HG03135 (cell line): ENCODE measurements around the gene RLF.

Experiments used
- ATAC-seq: cut with Tn5 transposase; IDR thresholded peaks from one replicate; pipeline ENCODE4 v1.9.1; 2021; ENCODE audit warnings: mild to moderate bottlenecking, moderate library complexity; ENCODE audit not compliant: unreplicated experiment

Gene RLF

DNA sequence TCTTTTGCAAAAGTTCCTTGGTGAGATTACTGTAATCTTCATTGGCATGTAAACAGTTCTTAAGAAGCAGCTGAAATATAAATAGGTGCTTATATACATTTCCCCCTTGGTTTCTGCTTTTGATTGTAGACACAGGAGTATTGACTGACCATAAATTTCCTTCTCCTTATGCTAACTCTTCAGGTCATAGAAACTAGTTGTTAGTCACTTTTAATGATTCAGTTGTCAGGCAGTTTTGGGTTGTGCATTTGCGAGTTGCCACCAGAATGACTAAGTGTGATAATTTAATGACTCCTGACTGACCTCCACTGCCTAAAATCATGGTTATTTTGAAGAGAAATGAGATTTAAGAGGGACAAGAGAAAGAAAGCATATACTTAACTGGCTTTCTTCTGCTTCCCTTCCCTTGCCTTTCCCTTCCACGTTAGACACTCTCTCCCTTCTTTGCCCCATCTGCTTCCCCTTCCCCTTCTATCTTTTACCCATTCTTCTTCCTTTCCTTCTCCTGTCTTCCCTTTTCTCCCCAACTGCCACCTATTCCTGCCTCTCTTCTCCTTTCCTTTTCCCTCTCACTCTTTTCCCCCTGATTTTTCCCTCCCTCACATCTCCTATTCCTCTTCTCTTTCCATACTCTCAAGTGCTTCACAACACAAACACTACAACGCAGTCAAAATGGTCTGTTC is 109.1 kb downstream of the RLF start:
- no peak for ATAC-seq

DNA sequence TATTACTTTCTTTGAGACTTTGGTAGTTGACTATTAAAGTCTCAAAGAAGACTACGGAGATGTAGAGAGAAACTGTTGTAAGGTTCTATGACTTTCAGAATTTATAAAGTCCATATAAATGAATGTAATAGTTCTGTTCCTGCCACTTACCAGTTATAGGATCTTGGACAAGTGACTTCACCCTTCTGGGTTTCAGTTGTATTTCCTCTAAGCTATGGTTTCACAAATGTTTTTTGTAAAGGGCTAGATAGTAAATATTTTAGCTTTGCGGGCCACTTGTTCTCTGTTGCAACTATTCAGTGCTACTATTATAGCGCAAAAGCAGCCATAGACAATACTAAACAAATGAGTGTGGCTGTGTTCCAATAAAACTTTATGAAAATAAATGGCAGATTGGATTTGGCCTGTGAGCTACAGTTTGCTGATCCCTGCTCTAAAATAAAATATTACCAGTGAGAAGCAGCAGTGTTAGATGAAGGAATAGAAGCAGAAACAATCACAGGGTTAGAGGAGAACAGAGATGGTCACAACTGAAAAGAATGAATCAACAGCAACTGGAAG is 111.5 kb downstream of the RLF start:
- no peak for ATAC-seq

DNA sequence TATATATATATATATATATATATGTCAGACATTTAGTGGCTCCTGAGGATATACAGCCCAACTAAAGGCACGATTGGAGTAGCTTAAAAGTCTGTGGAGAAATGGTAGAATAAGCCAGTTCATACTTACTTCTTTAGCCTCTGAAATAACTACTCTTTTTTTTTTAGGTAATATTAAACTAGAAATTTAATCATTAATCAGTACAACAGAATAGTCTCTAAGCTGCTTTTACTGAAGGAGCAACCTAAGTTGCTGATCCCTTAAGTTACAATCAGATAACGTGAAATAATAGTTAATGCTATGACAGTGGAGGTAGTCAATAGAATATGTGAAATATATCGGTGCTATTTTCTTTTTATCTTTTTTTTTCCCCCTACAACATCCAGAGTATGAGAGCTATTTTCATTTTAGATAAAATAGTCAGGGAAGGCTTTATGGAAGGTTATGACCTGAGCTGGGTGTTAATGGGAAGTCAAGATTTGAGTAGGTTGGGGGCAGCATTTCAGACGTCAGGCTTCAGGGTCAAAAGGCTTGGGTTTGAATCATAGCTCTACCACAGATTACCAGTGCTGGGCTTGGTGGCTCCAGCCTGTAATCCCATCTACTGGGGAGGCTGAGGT is 112.5 kb downstream of the RLF start:
- no peak for ATAC-seq

DNA sequence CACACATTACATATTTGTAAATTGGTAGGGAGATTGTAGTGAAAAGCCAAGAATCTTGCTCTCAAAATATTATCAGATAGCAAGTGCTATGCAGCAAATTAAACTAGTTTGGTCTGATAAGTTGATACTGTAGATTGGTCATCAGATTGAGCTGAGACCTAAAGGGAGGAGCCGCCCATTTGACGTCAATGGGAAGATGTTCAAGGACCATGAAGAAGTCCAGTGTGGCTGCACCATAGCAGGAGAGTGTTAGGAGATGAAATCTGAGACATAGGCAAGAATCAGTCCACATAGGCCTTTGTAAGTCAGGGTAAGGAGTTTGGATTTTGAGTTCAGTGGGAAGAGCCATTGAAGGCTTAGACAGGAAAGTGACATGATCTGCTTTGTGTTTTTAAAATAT is 113.1 kb downstream of the RLF start:
- ATAC-seq, result no peak

DNA sequence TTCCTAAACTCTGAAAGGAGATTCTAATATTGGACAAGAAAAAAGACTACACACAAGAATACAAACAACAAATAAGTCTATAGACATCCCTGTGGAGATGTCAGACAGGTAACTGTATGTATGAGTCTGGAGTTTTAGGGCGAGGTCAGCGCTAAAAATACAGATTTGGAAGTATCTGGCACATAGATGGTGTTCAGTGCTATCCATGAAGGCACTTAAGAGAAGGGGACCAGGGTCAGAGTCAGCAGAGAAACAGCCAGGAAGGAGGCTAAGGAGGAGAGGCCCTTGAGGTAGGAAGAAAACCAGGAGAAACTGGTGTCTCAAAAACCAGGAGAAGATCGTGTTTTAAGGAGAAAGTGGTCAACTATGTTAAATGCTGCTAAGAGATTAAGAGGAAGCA is 114.9 kb downstream of the RLF start:
- ATAC-seq, result no peak

DNA sequence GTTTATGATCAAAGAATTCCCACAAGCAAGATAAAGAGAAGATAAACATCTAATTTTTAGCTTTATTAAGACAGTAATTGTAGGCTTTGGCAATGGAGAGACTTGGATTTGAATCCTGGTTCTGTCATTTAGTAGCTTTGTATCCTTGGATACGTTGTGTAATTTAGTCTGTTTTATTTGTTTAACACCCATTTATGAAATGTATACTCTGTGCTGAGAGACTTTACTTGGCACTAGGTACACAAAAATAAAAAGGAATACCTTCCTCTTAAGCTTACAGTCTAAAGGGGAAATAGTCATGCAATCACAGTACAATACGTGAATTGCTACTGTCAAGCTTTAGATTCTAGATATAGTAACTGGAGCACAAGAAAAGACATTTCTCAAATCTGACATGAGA is 120.7 kb downstream of the RLF start:
- no peak for ATAC-seq
